AG04449 (cell line): Measurements from ENCODE around the gene PRG2.

Experiments
- CTCF ChIA-PET: fragments of 350-600 bp; formaldehyde crosslinking; extraction: SDS; loops from one replicate; lab custom pipeline; 2021; ENCODE audit warnings: antibody characterized with exemption; lab: Yijun Ruan, JAX
- POLR2A ChIA-PET: fragments of 400-600, 350-600 bp; formaldehyde crosslinking; extraction: SDS; loops from one replicate; lab custom pipeline; 2020; ENCODE audit warnings: antibody characterized with exemption, inconsistent platforms; lab: Yijun Ruan, JAX
- DNase-seq: peaks from one replicate; pipeline ENCODE4 v3.0.0-alpha.2; 2010; ENCODE audit warnings: low read depth, low spot score
- H3K4me3 ChIP-seq: 2 replicates; pipeline ENCODE4 v1.5.1; 2011; ENCODE audit warnings: low read depth, mild to moderate bottlenecking, control low read depth, low read length
- TF ChIP-seq, protein P1 (sequence below): IDR thresholded peaks from one replicate; pipeline ENCODE4 v1.5.1; 2011; ENCODE audit warnings: mild to moderate bottlenecking, moderate library complexity, low read length, control low read depth, inconsistent platforms; ENCODE audit not compliant: insufficient read depth; ENCODE audit errors: missing control alignments

The PRG2 gene

DNA sequence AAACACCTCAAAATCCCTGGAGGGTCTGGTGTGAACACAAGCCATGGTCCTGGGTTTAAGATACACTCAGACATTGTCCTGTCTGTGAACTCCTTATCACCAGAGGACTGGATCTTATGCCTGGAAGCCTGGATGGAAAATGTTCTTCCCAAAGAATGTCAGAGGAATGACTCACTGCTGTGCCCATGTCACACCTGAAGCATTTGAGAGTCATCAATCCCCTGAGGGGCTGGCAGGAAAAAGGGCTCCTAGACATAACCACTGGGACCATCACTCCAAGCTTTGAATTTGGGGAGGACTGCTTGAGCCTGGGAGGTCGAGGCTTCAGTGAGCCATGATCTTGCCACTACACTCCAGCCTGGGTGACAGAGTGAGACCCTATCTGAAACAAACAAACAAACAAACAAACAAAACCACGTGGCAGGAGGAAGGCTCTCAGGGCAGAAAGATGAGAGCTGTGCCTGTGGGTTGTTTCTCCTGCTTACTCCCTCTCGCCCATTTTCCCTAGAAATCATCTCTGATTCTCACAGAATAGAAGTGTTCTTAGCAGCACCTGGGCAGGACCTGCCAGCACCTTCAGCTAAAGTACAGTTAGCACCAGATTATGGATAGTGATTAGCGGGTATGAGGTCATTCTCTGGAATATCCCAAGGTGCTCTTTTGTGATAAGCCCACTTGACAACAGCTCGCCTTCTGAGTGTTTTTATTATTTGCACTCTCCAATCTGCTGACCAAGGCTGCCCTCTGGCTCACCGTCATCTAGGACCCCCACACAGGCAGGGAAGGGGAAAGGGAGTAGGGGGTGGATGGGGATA is 11.9 kb upstream of the PRG2 start:
- H3K4me3 ChIP-seq, result no peak overlapping the region
- DNase-seq, result no peak
- CTCF ChIA-PET, result interaction anchor here (0.6 to 1.3 kb wide), 2 partner anchors 78 to 542 kb away, joined by 3 to 4 read pairs; no protein-coding TSS in a partner anchor
- TF ChIP-seq, protein P1, sequence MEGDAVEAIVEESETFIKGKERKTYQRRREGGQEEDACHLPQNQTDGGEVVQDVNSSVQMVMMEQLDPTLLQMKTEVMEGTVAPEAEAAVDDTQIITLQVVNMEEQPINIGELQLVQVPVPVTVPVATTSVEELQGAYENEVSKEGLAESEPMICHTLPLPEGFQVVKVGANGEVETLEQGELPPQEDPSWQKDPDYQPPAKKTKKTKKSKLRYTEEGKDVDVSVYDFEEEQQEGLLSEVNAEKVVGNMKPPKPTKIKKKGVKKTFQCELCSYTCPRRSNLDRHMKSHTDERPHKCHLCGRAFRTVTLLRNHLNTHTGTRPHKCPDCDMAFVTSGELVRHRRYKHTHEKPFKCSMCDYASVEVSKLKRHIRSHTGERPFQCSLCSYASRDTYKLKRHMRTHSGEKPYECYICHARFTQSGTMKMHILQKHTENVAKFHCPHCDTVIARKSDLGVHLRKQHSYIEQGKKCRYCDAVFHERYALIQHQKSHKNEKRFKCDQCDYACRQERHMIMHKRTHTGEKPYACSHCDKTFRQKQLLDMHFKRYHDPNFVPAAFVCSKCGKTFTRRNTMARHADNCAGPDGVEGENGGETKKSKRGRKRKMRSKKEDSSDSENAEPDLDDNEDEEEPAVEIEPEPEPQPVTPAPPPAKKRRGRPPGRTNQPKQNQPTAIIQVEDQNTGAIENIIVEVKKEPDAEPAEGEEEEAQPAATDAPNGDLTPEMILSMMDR, result no peak
- POLR2A ChIA-PET, result no interaction called here

DNA sequence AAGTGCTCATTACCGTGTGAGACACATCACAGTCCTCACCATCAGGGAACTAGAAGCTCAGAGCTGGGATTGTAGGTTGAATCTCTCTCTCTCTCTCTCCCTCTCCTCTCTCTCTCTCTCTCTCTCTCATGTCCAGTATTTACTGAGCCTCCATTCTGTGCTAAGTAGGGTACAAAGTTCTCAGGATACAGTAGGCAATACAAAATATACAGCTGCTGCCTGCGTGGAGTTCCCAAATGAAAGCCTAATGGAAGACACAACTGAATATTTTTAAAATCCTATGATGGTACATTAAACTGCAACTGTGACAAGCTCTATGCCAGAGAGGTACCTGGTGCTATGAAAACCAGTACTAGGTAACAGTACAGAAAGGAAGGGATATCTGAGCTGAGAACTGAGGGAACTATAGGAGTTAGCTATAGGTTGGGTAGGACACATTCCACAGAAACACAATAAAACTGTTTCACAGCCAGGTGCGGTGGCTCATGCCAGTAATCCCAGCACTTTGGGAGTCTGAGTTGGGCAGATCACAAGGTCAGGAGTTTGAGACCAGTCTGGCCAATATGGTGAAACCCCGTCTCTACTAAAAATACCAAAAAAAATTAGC is 9.6 kb upstream of the PRG2 start:
- H3K4me3 ChIP-seq, result no peak overlapping the region
- ChIA-PET POLR2A (interaction anchor here (0.5 kb wide), 1 partner anchor 66 kb away, joined by 3 read pairs; no protein-coding TSS in a partner anchor), CTCF (interaction anchor here (1.1 to 1.7 kb wide), 2 partner anchors 58 to 126 kb away, joined by 3 to 5 read pairs; no protein-coding TSS in a partner anchor)
- TF ChIP-seq, protein P1, result no peak
- no peak for DNase-seq

DNA sequence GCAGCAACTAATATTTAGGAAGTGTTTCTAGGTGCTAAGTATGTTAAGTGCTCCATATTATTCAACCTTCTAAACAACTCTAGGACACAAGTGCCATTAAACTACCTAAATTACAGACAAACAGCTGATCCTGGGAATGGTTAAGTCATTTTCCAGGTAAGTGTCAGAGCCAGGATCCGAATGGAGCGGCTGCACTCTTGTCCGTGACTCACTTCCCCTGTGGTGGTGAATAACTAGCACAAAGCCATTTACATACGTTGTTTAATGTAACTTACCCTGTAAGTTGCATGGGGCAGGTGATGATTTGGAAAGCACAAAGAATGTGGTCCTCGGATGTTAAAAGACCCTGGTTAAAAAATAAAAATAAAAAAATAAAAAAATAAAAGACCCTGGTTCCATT is 8.8 kb upstream of the PRG2 start:
- TF ChIP-seq, protein P1, result no peak
- CTCF ChIA-PET, result interaction anchor here (0.9 to 1.7 kb wide), 2 partner anchors 59 to 127 kb away, joined by 3 to 5 read pairs; no protein-coding TSS in a partner anchor

DNA sequence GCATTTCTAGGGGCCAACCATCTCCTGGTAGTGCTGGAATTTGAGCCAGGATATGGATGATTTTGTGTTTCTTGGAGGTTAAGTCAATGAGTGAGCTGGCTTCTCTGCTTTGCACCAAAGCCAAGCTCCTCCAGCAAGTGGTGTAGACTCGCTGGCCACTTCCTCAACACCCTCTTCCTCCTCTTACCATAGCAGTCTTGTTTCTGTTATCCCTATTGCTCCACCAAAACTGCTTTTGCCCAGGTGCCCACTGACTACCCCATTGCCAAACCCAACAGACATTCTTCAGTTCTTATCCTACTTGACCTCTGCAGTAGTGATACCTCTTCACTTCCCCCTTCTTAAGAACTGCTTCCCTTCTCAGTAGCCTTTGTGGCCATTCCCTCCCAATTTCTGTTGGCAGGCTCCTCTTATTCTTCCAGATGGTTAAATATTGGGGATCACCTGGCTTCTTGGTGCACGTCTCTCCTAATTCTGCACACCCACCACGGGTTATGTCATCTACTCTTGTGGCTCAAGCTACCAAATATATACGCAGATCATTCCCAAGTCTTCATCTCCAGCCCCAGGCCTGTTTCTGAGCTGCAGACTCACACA is 7.0 kb upstream of the PRG2 start:
- TF ChIP-seq, protein P1, result no peak
- H3K4me3 ChIP-seq, result no peak overlapping the region
- no peak for DNase-seq
- POLR2A ChIA-PET, result no interaction called here
- CTCF ChIA-PET, result interaction anchor here (0.6 to 1.3 kb wide), 2 partner anchors 10 to 11 kb away, joined by 3 to 4 read pairs; no protein-coding TSS in a partner anchor

More for the DNA sequence above, 8.8 kb upstream of the PRG2 start:
- POLR2A ChIA-PET, result no interaction called here
- no peak for DNase-seq
- no peak overlapping the region for H3K4me3 ChIP-seq

DNA sequence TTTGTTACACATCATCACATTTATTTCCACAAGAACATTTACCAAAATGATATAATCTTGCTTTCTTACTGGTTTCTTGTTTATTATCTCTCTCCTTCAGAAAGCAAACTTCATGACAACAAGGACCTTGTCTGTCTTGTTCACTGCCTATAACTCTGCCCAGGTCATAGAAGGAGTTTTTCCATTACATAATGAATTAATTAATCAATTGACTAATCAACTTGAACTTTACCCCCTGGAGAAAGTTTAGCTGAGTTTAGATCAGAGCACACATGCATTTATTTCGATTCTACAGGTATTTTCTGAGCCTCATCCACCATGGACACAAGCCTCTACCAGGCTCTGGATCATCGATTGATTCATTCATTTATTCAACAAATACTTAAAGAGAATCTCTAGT is 6.3 kb upstream of the PRG2 start:
- CTCF ChIA-PET, result interaction anchor here (0.6 to 1.3 kb wide), 2 partner anchors 10 to 12 kb away, joined by 3 to 4 read pairs; no protein-coding TSS in a partner anchor
- no peak overlapping the region for H3K4me3 ChIP-seq
- no peak for DNase-seq
- POLR2A ChIA-PET, result no interaction called here
- TF ChIP-seq, protein P1, result no peak
